GM12891 (cell line): ENCODE measurements around the gene FAM83D.
A peak's percentile ranks its signal among the peaks of the same experiment; 100 is the strongest.

Experiments
- DNase-seq: peaks from one replicate; pipeline ENCODE4 v3.0.0; 2011; ENCODE audit warnings: low spot score; ENCODE audit not compliant: insufficient read length
- FAIRE-seq: peaks from 2 replicates; lab custom pipeline; 2011; peaks lifted over from hg19 to GRCh38; lab: Jason Lieb, UNC
- PAX5 ChIP-seq: IDR thresholded peaks from 2 replicates; pipeline ENCODE4 v1.6.1; 2011; ENCODE audit warnings: low read length, moderate library complexity, mild to moderate bottlenecking; ENCODE audit not compliant: insufficient read depth, severe bottlenecking
- POLR2A ChIP-seq: IDR thresholded peaks from 2 replicates; pipeline ENCODE4 v1.6.1; 2011; ENCODE audit warnings: low read depth, low read length, control low read depth
- POLR2AphosphoS5 ChIP-seq: IDR thresholded peaks from 2 replicates; pipeline ENCODE4 v1.6.1; 2011; ENCODE audit warnings: low read depth, low read length, control low read depth
- POU2F2 ChIP-seq: IDR thresholded peaks from 2 replicates; pipeline ENCODE4 v1.6.1; 2011; ENCODE audit warnings: low read depth, mild to moderate bottlenecking, control low read depth, low read length, moderate library complexity
- SPI1 ChIP-seq: IDR thresholded peaks from 2 replicates; pipeline ENCODE4 v1.6.1; 2011; ENCODE audit warnings: low read depth, low read length, control low read depth
- TAF1 ChIP-seq: IDR thresholded peaks from 2 replicates; pipeline ENCODE4 v1.6.1; 2011; ENCODE audit warnings: low read depth, low read length, control low read depth

The FAM83D gene

GRCh38 chr20:38997622-38998021 lies 71.4 kb downstream of the FAM83D start:
- peak; percentile 42 for DNase-seq
- peak; percentile 74 for FAIRE-seq
- TF ChIP-seq PAX5 (no peak), POLR2AphosphoS5 (no peak), TAF1 (no peak), SPI1 (peak; percentile 38; the same call in 1 of the 2 replicates)

- TF ChIP-seq PAX5: no peak
- TF ChIP-seq POLR2AphosphoS5: no peak
- TF ChIP-seq TAF1: no peak
- no peak for TF ChIP-seq SPI1
- no peak for TF ChIP-seq POU2F2
- no peak for TF ChIP-seq POLR2A
- DNase-seq: no peak
- FAIRE-seq: no peak
These were observed 73.0 kb downstream of the FAM83D start for GRCh38 chr20:38999217-38999616.

GRCh38 chr20:38999965-39000910 lies 74.0 kb downstream of the FAM83D start:
- FAIRE-seq: no peak
- TF ChIP-seq TAF1: no peak
- no peak for TF ChIP-seq POLR2AphosphoS5
- no peak for TF ChIP-seq POLR2A
- TF ChIP-seq PAX5: no peak
- TF ChIP-seq SPI1: no peak
- TF ChIP-seq POU2F2: no peak

More at GRCh38 chr20:38999965-39000910, 74.0 kb downstream of the FAM83D start:
- no peak for DNase-seq
